GM19455 (cell line): Measurements from ENCODE around the gene ABHD18.
"Not testable (repeated sequence)": the region's sequence is repeated elsewhere in the genome, so short reads cannot be mapped to it uniquely, and the experiment has no call there.

Source experiments
- ATAC-seq: cut with Tn5 transposase; IDR thresholded peaks from one replicate; pipeline ENCODE4 v1.9.1; 2021; ENCODE audit not compliant: unreplicated experiment

The ABHD18 gene

GRCh38 chr4:128061566-128062536 lies 96.6 kb downstream of the ABHD18 start:
- ATAC-seq: peak; percentile 42

GRCh38 chr4:128066453-128066820 lies 101.2 kb downstream of the ABHD18 start:
- ATAC-seq: not testable (repeated sequence)

- ATAC-seq: no peak
Measured at GRCh38 chr4:128068918-128069317, 103.7 kb downstream of the ABHD18 start.

DNA sequence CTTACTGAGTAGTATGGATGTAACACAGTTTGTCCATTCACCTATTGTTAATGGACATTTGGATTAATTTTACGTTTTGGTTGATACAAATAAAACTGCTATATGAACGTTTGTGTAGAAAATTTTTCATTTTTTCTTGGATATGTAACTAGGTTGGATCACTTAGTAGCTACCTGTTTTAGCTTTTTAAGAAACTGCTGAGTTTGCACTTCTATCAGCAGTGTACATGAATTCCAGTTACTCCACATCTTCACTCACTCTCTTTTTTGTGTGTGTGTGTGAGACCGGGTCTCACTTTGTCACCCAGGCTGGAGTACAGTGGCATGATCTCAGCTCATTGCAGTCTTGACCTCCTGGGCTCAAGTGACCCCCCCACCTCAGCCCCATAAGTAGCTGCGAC lies 111.3 kb downstream of the ABHD18 start:
- no peak for ATAC-seq
